ENCODE measurements around the gene SCUBE1. TPM values are rescaled to one million over a fixed set of nuclear protein-coding genes. Genes with fewer than 3 reads are reported as not detected.
A peak's percentile ranks its signal among the peaks of the same experiment; 100 is the strongest.

The SCUBE1 gene
- total and polyA plus RNA-seq, 4 experiments from 2014 or later = not detected

DNA sequence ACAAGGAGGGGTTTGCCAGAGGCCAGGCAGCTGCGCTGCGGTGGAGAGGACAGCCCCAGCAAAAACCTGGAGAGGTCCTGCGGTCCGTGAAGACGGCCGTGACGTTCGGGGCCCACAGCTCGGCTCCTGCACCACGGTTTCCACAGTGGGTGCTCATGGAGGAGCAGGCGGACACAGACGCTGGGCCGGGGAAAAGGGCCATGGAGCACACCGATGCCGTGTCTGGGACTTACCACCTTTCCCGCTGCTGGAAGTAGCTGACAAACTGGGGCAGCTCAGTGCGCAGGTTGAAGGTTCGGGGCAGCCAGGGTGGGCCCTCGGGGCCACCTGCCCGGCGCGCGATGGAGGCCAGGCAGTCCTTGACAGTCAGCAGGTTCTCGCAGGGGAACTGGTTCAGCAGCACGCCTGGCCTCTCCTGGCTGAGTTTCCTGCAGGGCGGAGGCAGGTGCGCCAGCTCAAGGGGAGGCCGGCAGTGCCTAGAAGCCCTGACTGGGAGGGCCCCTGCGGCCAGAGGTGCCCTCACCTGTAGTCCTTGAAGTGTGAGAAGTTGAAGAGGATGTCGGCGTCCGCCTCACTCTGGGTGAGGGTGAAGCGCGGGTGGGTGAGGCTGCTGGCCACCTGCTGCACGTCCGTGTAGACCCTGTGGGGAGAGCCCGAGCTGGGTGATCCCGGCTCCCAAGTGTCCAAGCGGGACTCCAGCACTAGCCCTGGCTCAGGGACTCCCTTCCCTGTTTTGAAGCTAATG lies 169.0 kb downstream of the SCUBE1 start:
- Histone ChIP-seq H3K36me3 (ENCODE audit: insufficient read depth, low read length) (peaks cover 7% of the 10 kb centered on the region), H3K4me3 (ENCODE audit: low read length in 2 of 2) (no peak overlapping the region), H3K9me3 (ENCODE audit: control insufficient read depth in 1 of 2, low read length in 2 of 2) (no peaks in the 10 kb centered on the region), H3K27me3 (ENCODE audit: insufficient read depth, low read length) (no peaks in the 10 kb centered on the region), H3K27ac (ENCODE audit: low read depth, low read length) (no peak overlapping the region), H3K4me1 (ENCODE audit: insufficient read depth, low read length) (no peaks in the 10 kb centered on the region)
- Mint-ChIP-seq H3K4me1 (peaks cover 0 to 2% (median 0%) of the 10 kb centered on the region in 4 donors), H3K4me3 (no peak overlapping the region), H3K36me3 (peaks cover 16 to 21% of the 10 kb centered on the region in 2 donors), H3K9me3 (no peaks in the 10 kb centered on the region), H3K27ac (no peak overlapping the region), H3K27me3 (no peaks in the 10 kb centered on the region)
- DNase-seq = no peak
- intact Hi-C loops (cut with micrococcal nuclease) = no loop called here
- ChIA-PET POLR2A (ENCODE audit: partially characterized antibody) (interaction anchor here (1.6 kb wide), 1 partner anchor 13 kb away, joined by 3 read pairs; no protein-coding TSS in a partner anchor), CTCF (ENCODE audit: partially characterized antibody) (no interaction called here)

DNA sequence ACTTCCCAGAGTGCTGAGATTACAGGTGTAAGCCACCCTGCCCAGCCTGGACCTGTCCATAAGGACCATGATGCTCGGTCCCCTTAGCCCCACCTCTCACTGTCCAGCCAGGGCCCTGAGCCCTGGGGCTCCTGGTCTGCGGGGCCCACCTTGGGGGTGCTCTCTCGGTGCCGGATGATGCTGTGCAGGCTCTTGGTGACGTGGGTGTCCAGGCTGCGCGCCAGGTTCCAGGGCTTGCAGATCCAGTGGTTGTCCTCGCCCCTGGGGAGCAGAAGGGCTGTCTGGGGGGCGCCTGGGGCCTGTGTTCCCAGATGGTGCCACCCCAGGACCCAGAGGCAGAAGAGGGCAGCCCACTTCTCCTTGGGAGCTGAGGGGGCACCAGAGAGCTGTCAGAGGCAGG lies 169.6 kb downstream of the SCUBE1 start:
- peaks cover 3% of the 10 kb centered on the region for H3K36me3 ChIP-seq (ENCODE audit: insufficient read depth, low read length)

DNA sequence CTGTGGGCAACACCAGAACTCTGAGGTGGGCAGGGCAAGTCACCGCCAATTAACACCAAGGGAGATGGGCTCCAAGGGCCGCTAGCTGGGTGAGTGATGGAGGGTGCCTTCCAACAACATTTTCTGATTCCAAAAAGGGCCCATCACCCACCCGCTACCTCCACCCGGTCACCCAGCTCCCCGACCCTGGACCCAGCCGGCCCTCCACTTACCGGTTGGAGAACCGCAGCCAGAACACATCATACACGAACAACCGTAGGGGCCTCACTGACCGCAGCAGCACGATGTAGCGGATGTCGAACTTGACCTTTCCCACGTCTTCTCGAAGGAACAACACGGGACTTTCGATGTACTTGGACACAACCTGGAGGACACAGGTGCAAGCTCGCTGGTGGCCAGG lies 171.0 kb downstream of the SCUBE1 start:
- no peak for DNase-seq
- no peaks in the 10 kb centered on the region for H3K4me1 ChIP-seq (ENCODE audit: insufficient read depth, low read length)
- no peaks in the 10 kb centered on the region for H3K27me3 ChIP-seq (ENCODE audit: insufficient read depth, low read length)
- H3K4me3 ChIP-seq (ENCODE audit: low read length in 2 of 2) = no peak overlapping the region
- Mint-ChIP-seq H3K4me3 (no peak overlapping the region), H3K4me1 (peaks cover 0 to 4% (median 2%) of the 10 kb centered on the region in 4 donors), H3K27me3 (no peaks in the 10 kb centered on the region), H3K9me3 (no peaks in the 10 kb centered on the region), H3K27ac (no peak overlapping the region), H3K36me3 (peaks cover 9 to 26% of the 10 kb centered on the region in 2 donors)
- intact Hi-C loops (cut with micrococcal nuclease) = no loop called here
- CTCF ChIA-PET (ENCODE audit: partially characterized antibody) = no interaction called here
- no peaks in the 10 kb centered on the region for H3K9me3 ChIP-seq (ENCODE audit: control insufficient read depth in 1 of 2, low read length in 2 of 2)
- no peak overlapping the region for H3K27ac ChIP-seq (ENCODE audit: low read depth, low read length)
- POLR2A ChIA-PET (ENCODE audit: partially characterized antibody) = interaction anchor here (1.0 kb wide), 1 partner anchor 20 kb away, joined by 3 read pairs; no protein-coding TSS in a partner anchor
- peaks cover 3% of the 10 kb centered on the region for H3K36me3 ChIP-seq (ENCODE audit: insufficient read depth, low read length)

More for the DNA sequence above, 169.6 kb downstream of the SCUBE1 start:
- ChIA-PET POLR2A (ENCODE audit: partially characterized antibody) (interaction anchor here (1.6 kb wide), 1 partner anchor 14 kb away, joined by 3 read pairs; no protein-coding TSS in a partner anchor), CTCF (ENCODE audit: partially characterized antibody) (no interaction called here)
- no peaks in the 10 kb centered on the region for H3K9me3 Mint-ChIP-seq
- H3K36me3 Mint-ChIP-seq = peaks cover 11 to 19% of the 10 kb centered on the region in 2 donors
- no peaks in the 10 kb centered on the region for H3K27me3 Mint-ChIP-seq
- no peak overlapping the region for H3K4me3 ChIP-seq (ENCODE audit: low read length in 2 of 2)
- H3K4me1 ChIP-seq (ENCODE audit: insufficient read depth, low read length) = no peaks in the 10 kb centered on the region
- no peaks in the 10 kb centered on the region for H3K9me3 ChIP-seq (ENCODE audit: control insufficient read depth in 1 of 2, low read length in 2 of 2)
- intact Hi-C loops (cut with micrococcal nuclease) = no loop called here
- no peak overlapping the region for H3K27ac ChIP-seq (ENCODE audit: low read depth, low read length)
- no peak for DNase-seq
- no peak overlapping the region for H3K4me3 Mint-ChIP-seq
- no peaks in the 10 kb centered on the region for H3K27me3 ChIP-seq (ENCODE audit: insufficient read depth, low read length)
- no peak overlapping the region for H3K27ac Mint-ChIP-seq
- H3K4me1 Mint-ChIP-seq = peaks cover 0 to 4% (median 2%) of the 10 kb centered on the region in 4 donors

DNA sequence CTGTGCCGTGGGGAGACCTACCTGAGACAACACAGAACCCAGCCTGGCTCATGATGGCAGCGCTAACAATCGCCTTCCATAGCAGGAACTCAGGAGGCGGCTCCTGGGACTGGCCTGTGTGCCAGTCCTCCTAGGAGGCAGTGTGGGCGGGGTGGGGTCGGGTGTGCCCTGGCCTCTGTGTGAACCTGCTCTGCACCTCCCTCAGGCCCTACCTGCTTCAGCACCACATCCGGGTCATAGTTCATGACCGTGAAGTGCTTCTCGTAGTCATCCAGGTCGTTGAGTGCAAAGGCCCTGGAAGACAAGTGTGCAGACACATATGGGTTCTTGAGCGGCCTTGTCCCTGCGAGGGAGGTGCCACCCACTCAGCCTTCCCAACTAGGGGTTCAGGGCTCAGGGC lies 171.6 kb downstream of the SCUBE1 start:
- Histone ChIP-seq H3K27ac (ENCODE audit: low read depth, low read length) (no peak overlapping the region), H3K4me3 (ENCODE audit: low read length in 2 of 2) (no peak overlapping the region), H3K27me3 (ENCODE audit: insufficient read depth, low read length) (no peaks in the 10 kb centered on the region), H3K36me3 (ENCODE audit: insufficient read depth, low read length) (peaks cover 3% of the 10 kb centered on the region), H3K9me3 (ENCODE audit: control insufficient read depth in 1 of 2, low read length in 2 of 2) (no peaks in the 10 kb centered on the region), H3K4me1 (ENCODE audit: insufficient read depth, low read length) (no peaks in the 10 kb centered on the region)
- Mint-ChIP-seq H3K36me3 (peaks cover 9 to 29% of the 10 kb centered on the region in 2 donors), H3K4me3 (no peak overlapping the region), H3K27me3 (no peaks in the 10 kb centered on the region), H3K9me3 (no peaks in the 10 kb centered on the region), H3K4me1 (peaks cover 0 to 4% (median 2%) of the 10 kb centered on the region in 4 donors), H3K27ac (no peak overlapping the region)
- POLR2A ChIA-PET (ENCODE audit: partially characterized antibody) = interaction anchor here (1.0 kb wide), 1 partner anchor 19 kb away, joined by 3 read pairs; no protein-coding TSS in a partner anchor
- intact Hi-C loops (cut with micrococcal nuclease) = no loop called here
- no peak for DNase-seq
- CTCF ChIA-PET (ENCODE audit: partially characterized antibody) = no interaction called here

DNA sequence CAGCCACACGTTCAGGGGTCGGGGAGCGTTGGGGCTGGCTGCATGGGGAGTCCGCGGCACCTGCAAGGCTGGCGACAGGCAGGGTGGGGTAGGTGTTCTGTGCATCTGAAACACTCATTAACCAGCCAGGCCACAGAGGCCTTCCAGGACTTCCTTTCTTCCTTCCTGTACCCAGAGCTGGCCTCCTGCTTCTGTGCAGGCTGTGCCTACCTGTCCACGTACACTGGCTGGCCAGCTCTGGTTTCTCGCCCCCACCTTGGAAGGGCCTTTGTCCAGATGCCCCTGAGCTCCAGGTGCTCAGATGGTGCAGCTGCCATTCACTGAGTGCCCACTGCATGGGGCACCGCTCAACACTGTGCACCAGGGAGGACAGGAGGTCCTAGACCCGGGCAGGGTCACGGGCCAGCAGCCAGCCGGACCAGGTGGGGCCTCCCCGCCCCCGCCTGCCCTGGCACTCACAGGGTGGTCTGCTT lies 172.1 kb downstream of the SCUBE1 start:
- Histone ChIP-seq H3K36me3 (ENCODE audit: insufficient read depth, low read length) (peaks cover 3% of the 10 kb centered on the region), H3K9me3 (ENCODE audit: control insufficient read depth in 1 of 2, low read length in 2 of 2) (no peaks in the 10 kb centered on the region), H3K27me3 (ENCODE audit: insufficient read depth, low read length) (no peaks in the 10 kb centered on the region), H3K4me1 (ENCODE audit: insufficient read depth, low read length) (no peaks in the 10 kb centered on the region), H3K27ac (ENCODE audit: low read depth, low read length) (no peak overlapping the region), H3K4me3 (ENCODE audit: low read length in 2 of 2) (no peak overlapping the region)
- intact Hi-C loops (cut with micrococcal nuclease) = no loop called here
- H3K4me3 Mint-ChIP-seq = no peak overlapping the region
- peaks cover 0 to 4% (median 2%) of the 10 kb centered on the region in 4 donors for H3K4me1 Mint-ChIP-seq
- no peak for DNase-seq
- peak overlapping the region in 2 of 7 donors; percentile 61 to 62 for H3K27ac Mint-ChIP-seq
- no peaks in the 10 kb centered on the region for H3K9me3 Mint-ChIP-seq
- peaks cover 9 to 30% of the 10 kb centered on the region in 2 donors for H3K36me3 Mint-ChIP-seq
- POLR2A ChIA-PET (ENCODE audit: partially characterized antibody) = no interaction called here
- CTCF ChIA-PET (ENCODE audit: partially characterized antibody) = no interaction called here
- H3K27me3 Mint-ChIP-seq = no peaks in the 10 kb centered on the region

DNA sequence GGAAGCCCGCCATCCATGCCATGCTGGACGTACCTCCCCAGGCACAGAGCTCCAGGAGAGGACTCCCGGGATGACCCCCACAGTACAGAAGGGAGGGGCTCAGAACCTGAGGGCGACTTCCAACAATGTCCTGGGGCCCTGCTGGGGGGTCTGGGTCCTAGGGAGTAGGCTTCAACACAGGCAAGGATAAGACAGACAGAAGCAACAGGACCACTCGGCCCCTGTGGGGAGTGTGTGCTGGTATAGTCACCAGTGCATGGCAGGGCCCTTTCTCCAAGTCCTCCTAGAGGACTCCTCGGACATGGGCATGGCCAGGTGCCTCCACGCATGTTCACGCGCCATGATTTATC lies 173.1 kb downstream of the SCUBE1 start:
- CTCF ChIA-PET (ENCODE audit: partially characterized antibody) = no interaction called here
- H3K36me3 ChIP-seq (ENCODE audit: insufficient read depth, low read length) = peaks cover under 1% of the 10 kb centered on the region

DNA sequence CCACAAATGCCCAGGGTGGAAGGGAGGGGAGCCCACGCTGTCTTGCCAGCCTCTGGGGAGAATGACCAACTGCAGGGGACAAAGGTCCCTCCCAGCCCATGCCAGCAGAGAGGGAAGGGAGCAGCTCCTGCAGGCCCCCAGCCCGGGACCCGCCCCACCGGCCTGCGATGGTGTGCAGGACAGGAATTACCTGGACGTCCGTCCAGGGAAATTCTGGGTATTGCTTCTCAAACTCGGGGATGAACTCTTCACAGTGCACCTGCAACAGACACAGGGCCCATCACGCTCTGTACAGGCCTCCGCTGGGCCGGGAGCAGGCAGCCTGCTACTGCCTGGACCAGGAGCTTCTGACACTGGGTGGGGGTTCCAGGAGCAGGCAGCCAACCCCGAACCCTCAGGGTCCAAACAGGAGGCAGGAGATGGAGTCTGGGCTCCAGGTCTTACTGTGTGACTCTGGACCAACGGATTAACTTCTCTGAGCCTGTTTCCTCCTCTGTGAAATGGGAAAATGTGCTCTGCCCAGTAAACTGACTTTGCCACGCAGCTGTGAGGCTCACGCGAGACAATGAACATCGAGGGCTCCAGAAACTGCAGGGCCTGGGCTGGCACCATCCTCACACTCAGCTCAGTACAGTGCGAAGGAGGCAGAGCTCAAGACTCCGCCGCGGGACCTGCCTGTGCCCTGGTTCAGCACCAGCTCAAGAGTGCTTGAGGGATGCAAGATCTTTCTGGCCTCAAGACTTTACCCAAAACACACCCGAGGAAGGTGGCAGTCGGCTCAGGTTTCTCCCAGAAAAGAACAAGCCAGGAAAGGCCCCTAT lies 173.7 kb downstream of the SCUBE1 start:
- CTCF ChIA-PET (ENCODE audit: partially characterized antibody) = no interaction called here

More for the DNA sequence above, 173.1 kb downstream of the SCUBE1 start:
- Mint-ChIP-seq H3K27ac (peak overlapping the region in 1 of 7 donors; percentile 61), H3K36me3 (peaks cover 9 to 30% of the 10 kb centered on the region in 2 donors), H3K27me3 (no peaks in the 10 kb centered on the region), H3K9me3 (no peaks in the 10 kb centered on the region), H3K4me1 (peaks cover 0 to 4% (median 2%) of the 10 kb centered on the region in 4 donors), H3K4me3 (no peak overlapping the region)
- intact Hi-C loops (cut with micrococcal nuclease) = no loop called here
- no peaks in the 10 kb centered on the region for H3K4me1 ChIP-seq (ENCODE audit: insufficient read depth, low read length)
- H3K27ac ChIP-seq (ENCODE audit: low read depth, low read length) = no peak overlapping the region
- H3K4me3 ChIP-seq (ENCODE audit: low read length in 2 of 2) = no peak overlapping the region
- H3K9me3 ChIP-seq (ENCODE audit: control insufficient read depth in 1 of 2, low read length in 2 of 2) = no peaks in the 10 kb centered on the region
- H3K27me3 ChIP-seq (ENCODE audit: insufficient read depth, low read length) = no peaks in the 10 kb centered on the region
- POLR2A ChIA-PET (ENCODE audit: partially characterized antibody) = no interaction called here
- DNase-seq = no peak

More for the DNA sequence above, 173.7 kb downstream of the SCUBE1 start:
- POLR2A ChIA-PET (ENCODE audit: partially characterized antibody) = no interaction called here
- Mint-ChIP-seq H3K36me3 (peaks cover 9 to 30% of the 10 kb centered on the region in 2 donors), H3K4me1 (peaks cover 0 to 4% (median 2%) of the 10 kb centered on the region in 4 donors), H3K9me3 (no peaks in the 10 kb centered on the region), H3K27me3 (no peaks in the 10 kb centered on the region), H3K27ac (no peak overlapping the region), H3K4me3 (no peak overlapping the region)
- intact Hi-C loops (cut with micrococcal nuclease) = no loop called here
- no peaks in the 10 kb centered on the region for H3K36me3 ChIP-seq (ENCODE audit: insufficient read depth, low read length)
- no peaks in the 10 kb centered on the region for H3K27me3 ChIP-seq (ENCODE audit: insufficient read depth, low read length)
- no peak overlapping the region for H3K27ac ChIP-seq (ENCODE audit: low read depth, low read length)
- no peaks in the 10 kb centered on the region for H3K9me3 ChIP-seq (ENCODE audit: control insufficient read depth in 1 of 2, low read length in 2 of 2)
- H3K4me1 ChIP-seq (ENCODE audit: insufficient read depth, low read length) = no peaks in the 10 kb centered on the region
- no peak overlapping the region for H3K4me3 ChIP-seq (ENCODE audit: low read length in 2 of 2)
- no peak for DNase-seq

Data from CD4-positive, alpha-beta memory T cell (primary cell).